ENCODE data around the gene DLX2.

The DLX2 gene

DNA sequence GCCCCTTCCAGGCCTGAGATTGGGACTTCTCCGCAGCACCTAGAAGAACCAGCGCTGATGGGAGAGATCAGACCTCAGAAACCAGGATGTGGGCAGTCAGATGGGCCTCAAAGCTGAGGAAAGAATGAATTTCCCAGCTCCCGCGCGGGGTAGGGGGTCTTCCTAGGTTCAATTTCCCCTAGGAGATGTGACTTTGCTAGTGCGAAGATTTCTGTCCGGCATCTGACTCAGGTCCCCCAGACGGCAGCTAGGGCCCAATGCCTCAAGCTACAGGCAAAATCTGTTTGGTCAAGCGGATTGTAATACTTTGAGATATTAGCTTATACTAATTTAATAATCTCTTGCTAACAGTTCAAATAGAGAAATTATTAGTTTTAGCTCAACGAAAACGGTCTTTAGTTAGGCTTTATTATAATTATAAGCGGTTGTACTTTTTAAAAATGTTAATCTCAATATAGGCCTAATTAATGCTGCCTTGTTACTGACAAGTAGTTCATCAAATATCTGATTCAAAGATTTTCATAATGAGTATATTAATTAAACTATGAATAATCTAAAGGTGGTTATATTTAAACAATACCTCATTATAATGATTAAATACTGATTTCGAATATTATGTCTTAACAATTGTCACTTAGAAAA, 11.6 kb downstream of the DLX2 start:
- TF ChIP-seq, protein P1, sequence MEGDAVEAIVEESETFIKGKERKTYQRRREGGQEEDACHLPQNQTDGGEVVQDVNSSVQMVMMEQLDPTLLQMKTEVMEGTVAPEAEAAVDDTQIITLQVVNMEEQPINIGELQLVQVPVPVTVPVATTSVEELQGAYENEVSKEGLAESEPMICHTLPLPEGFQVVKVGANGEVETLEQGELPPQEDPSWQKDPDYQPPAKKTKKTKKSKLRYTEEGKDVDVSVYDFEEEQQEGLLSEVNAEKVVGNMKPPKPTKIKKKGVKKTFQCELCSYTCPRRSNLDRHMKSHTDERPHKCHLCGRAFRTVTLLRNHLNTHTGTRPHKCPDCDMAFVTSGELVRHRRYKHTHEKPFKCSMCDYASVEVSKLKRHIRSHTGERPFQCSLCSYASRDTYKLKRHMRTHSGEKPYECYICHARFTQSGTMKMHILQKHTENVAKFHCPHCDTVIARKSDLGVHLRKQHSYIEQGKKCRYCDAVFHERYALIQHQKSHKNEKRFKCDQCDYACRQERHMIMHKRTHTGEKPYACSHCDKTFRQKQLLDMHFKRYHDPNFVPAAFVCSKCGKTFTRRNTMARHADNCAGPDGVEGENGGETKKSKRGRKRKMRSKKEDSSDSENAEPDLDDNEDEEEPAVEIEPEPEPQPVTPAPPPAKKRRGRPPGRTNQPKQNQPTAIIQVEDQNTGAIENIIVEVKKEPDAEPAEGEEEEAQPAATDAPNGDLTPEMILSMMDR (conservative IDR thresholded peaks at IDR 0.05; ENCODE audit: low read depth) = no peak
- no peak for DNase-seq (ENCODE audit: low spot score)
- POLR2A ChIA-PET (ENCODE audit: low non-redundant PET) = no interaction called here

DNA sequence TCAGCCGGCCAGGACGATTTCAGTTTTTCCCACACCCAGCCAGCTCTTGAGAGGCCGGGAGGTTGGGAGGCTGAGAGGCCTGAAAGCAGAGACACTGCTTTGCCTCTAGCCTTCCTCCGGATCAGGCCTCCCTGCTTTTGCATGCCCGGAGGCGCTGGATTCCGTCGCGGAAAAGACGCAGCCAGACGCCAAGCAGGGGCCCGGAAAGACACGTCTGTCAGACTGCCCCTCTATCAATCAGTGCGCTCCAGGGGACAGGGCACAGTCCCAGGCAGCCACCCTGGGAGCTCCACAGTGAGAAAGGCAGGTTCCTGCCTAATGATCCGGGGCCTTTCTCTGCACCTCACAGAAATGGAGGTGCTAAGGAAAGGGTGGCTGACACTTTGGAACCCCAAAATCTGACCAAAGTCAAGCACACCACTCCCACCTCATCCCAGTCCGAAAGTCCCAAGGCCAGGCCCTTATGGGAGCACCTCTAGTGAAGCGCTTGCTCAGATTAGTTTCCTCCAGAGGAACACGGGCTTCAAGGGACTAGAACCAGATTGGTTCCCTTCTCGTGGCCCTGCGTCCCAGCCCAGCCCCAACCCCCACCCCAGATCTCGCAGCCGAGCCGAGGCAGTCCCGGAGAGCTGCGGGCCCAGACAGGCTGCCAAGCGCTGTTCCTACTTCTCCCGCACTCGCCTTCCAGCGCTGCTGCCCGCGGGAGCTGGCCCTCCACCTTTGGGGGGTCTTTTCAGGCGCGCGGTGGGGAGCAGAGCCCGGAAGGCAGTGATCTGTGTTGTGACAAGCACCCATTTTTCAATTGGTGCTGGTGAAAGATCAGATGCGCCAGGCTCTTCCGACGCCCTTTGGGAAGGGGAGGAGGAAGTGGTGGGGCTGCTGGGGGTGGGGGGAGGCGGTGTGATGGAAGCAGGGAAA, 12.4 kb downstream of the DLX2 start:
- DNase-seq (ENCODE audit: low spot score) = no peak
- POLR2A ChIA-PET (ENCODE audit: low non-redundant PET) = no interaction called here
- CTCF ChIA-PET = interaction anchor here (0.6 kb wide), 2 partner anchors 44 to 115 kb away, joined by 3 to 4 read pairs; no protein-coding TSS in a partner anchor
- H3K27ac ChIP-seq = no peak overlapping the region
- TF ChIP-seq, protein P1 (conservative IDR thresholded peaks at IDR 0.05; ENCODE audit: low read depth) = no peak

More for the DNA sequence above, 11.6 kb downstream of the DLX2 start:
- H3K27ac ChIP-seq = no peak overlapping the region
- CTCF ChIA-PET = interaction anchor here (0.6 to 1.2 kb wide), 2 partner anchors 45 to 346 kb away, joined by 3 to 4 read pairs; no protein-coding TSS in a partner anchor

DNA sequence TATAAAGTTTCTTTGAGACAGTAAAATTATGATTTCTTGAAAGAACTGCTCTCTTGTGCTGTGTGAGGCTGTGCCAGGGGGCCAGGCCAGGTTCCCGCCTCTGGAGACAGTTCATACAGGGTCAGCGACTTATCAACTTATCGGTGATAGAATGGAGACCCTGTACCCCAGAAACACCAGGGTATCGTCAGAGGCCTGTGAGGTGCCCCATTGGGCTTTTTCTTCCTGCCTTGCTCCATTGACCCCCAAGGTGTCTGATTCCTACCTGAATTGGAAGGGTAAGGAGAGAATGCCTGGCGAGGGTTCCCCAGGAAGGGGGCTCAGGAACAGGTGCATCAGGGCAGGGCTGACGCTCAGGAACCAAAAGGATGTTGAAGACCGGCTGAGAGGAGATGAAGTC, 13.1 kb downstream of the DLX2 start:
- CTCF ChIA-PET = interaction anchor here (0.6 kb wide), 1 partner anchor 114 kb away, joined by 4 read pairs; no protein-coding TSS in a partner anchor
- no peak overlapping the region for H3K27ac ChIP-seq
- POLR2A ChIA-PET (ENCODE audit: low non-redundant PET) = no interaction called here
- no peak for DNase-seq (ENCODE audit: low spot score)
- TF ChIP-seq, protein P1 (conservative IDR thresholded peaks at IDR 0.05; ENCODE audit: low read depth) = no peak

DNA sequence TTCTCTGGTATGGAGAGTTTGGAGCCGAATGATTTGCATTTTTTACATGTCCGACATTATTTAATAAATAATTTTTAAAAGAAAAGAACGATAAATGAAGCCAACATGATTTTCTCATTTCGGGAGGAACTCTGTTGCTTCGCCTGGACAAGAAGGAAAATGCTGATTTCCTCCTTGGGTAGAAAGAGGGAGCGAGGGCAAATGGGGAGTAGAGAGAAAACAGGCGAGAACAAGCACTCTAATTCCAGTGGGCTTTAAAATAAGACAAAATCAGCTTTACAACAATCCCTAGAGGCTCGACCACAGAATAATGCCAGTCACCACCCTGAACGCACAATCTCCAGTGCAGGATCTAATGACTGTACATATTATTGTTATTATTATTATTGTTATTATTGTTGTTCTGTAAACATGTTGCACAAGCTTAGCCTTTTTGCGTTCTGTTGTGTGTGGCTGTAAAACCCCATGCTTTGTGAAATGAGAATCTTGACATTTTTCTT, 13.6 kb downstream of the DLX2 start:
- TF ChIP-seq, protein P1 (conservative IDR thresholded peaks at IDR 0.05; ENCODE audit: low read depth) = no peak
- CTCF ChIA-PET = interaction anchor here (0.7 kb wide), 1 partner anchor 199 kb away, joined by 3 read pairs; no protein-coding TSS in a partner anchor
- no peak overlapping the region for H3K27ac ChIP-seq
- no peak for DNase-seq (ENCODE audit: low spot score)
- POLR2A ChIA-PET (ENCODE audit: low non-redundant PET) = no interaction called here

DNA sequence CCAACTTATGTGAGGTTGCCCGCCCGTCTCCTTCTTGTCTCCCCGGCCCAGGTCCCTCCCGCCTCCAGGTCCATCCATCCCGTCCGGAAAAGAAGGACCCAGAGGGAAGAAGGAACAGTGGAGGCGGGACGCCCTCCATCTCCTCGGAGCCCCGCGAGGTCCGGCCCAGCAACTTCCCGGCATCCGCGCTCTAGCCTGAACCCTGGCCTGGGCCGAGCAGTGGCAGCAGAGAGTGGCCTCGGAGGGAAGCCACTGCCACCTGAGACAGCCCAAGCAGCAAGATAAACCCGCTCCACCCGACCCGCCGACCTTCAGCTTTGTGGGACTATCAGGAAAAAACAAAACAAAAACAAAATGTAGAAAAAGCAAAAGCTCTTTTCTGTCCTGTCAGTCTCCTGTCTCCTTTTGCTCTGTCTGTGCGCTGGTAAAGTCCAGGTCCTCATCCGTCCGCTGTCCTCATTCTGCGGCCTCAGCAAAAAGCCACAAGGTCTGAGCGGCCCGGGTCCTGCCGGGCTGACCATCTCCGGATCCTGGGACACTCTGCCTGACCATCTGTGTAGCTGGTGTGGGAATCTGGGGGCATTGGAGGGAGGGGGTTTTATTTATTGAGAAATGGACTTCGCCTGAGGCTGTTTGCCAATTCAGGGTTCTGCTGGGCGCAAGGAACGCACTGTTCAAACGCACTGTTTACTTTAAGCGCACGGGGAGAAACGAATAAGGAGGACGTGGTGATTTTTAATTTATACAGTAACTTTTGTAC, 14.3 kb downstream of the DLX2 start:
- TF ChIP-seq, protein P1 (conservative IDR thresholded peaks at IDR 0.05; ENCODE audit: low read depth) = no peak
- CTCF ChIA-PET = interaction anchor here (0.6 to 0.7 kb wide), 3 partner anchors 198 to 1793 kb away, joined by 3 read pairs; no protein-coding TSS in a partner anchor
- H3K27ac ChIP-seq = peak overlapping the region; percentile 29
- POLR2A ChIA-PET (ENCODE audit: low non-redundant PET) = no interaction called here
- no peak for DNase-seq (ENCODE audit: low spot score)

Measured in RWPE1 (cell line).